ENCODE measurements around the gene SCAPER. TPM values are rescaled to one million over a fixed set of nuclear protein-coding genes. Genes with fewer than 3 reads are reported as not detected.

SCAPER gene
- total and polyA plus RNA-seq, 10 of the 15 experiments (the other 5 are each of a cell fraction or from before 2014, with no cell fraction given), result 1.0 to 7.7 (median 3.9) TPM

DNA sequence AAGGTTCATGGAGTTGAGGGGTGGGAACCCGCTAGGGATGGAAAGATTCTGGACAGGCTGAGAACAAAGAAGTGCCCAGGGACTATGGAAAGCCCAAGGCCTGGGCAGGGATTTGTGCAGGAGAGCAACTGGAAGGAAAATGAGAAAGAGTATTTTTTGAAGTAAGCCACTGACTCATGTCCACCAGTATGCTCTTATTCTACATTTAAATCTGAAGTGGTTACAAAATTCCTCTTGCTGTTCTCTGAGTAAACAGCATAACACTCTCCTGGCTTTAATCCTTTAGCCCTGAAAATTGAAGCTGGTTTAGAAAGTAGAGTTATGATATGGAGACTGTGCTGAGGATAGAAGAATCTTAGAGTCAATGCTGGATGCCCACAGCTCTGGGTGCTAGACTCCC lies 403.4 kb downstream of the SCAPER start:
- RAD21 ChIA-PET (ENCODE audit: unreplicated experiment), result interaction anchor here (0.7 kb wide), 1 partner anchor 390 kb away, joined by 3 read pairs; no protein-coding TSS in a partner anchor
- no peak for ATAC-seq
- POLR2A ChIA-PET, result interaction anchor here (0.6 kb wide), 2 partner anchors 182 to 212 kb away, joined by 3 to 6 read pairs; no protein-coding TSS in a partner anchor

More for the DNA sequence above, 403.4 kb downstream of the SCAPER start:
- FAIRE-seq, result no peak
- Histone ChIP-seq H2AFZ (ENCODE audit: control insufficient read depth, low read depth, low read length) (no peak overlapping the region), H3K27me3 (replicated peaks in 1 of 2; ENCODE audit: control insufficient read depth in 2 of 2, insufficient read depth in 2 of 2, low read length in 1 of 2) (no peaks in the 10 kb centered on the region), H3K79me2 (ENCODE audit: control insufficient read depth, insufficient read depth, low read length) (no peaks in the 10 kb centered on the region), H3K4me2 (ENCODE audit: control insufficient read depth, insufficient read depth) (no peak overlapping the region), H3K9me3 (replicated peaks; ENCODE audit: control insufficient read depth, insufficient read depth, low read length) (no peaks in the 10 kb centered on the region), H3K9ac (ENCODE audit: control insufficient read depth, insufficient read depth, low read length) (no peak overlapping the region), H4K20me1 (ENCODE audit: control insufficient read depth, insufficient read depth) (no peaks in the 10 kb centered on the region), H3K27ac (ENCODE audit: control insufficient read depth, insufficient read depth) (no peak overlapping the region), H3K4me1 (ENCODE audit: control insufficient read depth, insufficient read depth, low read length) (no peaks in the 10 kb centered on the region), H3K4me3 (no peak overlapping the region), H3K36me3 (ENCODE audit: control insufficient read depth in 2 of 2, insufficient read depth in 2 of 2, low read length in 1 of 2) (no peaks in the 10 kb centered on the region)
- intact Hi-C loops (cut with micrococcal nuclease; ENCODE audit: unreplicated experiment), result no loop called here
- no TSS peak for BruUV-seq (replicated peaks)
- TF ChIP-seq GATAD2B (conservative IDR thresholded peaks at IDR 0.05; ENCODE audit: low read depth) (no peak), NR2C2 (IDR thresholded peaks at IDR 0.05; ENCODE audit: borderline replicate concordance, control insufficient read depth, insufficient read length, low read depth) (no peak), NR2F1 (conservative IDR thresholded peaks at IDR 0.05) (no peak), ZNF24 (IDR thresholded peaks at IDR 0.05) (no peak), NFYA (IDR thresholded peaks at IDR 0.05; ENCODE audit: borderline replicate concordance, low read depth, low read length) (no peak), NFXL1 (IDR thresholded peaks at IDR 0.05; ENCODE audit: borderline replicate concordance) (no peak), MLLT1 (IDR thresholded peaks at IDR 0.05) (no peak), JUNB (IDR thresholded peaks at IDR 0.05) (no peak), FOS (IDR thresholded peaks at IDR 0.05; ENCODE audit: borderline replicate concordance, extremely low read depth, insufficient read length) (no peak), CBFB (IDR thresholded peaks at IDR 0.05; ENCODE audit: low read depth) (no peak), NR2C1 (IDR thresholded peaks at IDR 0.05) (no peak), YBX1 (IDR thresholded peaks at IDR 0.05) (no peak), SPI1 (IDR thresholded peaks at IDR 0.05; ENCODE audit: borderline replicate concordance, insufficient read depth, low read depth, low read length) (no peak), STAT1 (conservative IDR thresholded peaks at IDR 0.05) (no peak), POLR2AphosphoS5 (IDR thresholded peaks at IDR 0.05; ENCODE audit: low read length) (no peak), E2F4 (IDR thresholded peaks at IDR 0.05; ENCODE audit: low read depth, low read length) (no peak), SIX5 (IDR thresholded peaks at IDR 0.05; ENCODE audit: low read depth, low read length, severe bottlenecking) (no peak)
- TF ChIP-seq, protein P1, sequence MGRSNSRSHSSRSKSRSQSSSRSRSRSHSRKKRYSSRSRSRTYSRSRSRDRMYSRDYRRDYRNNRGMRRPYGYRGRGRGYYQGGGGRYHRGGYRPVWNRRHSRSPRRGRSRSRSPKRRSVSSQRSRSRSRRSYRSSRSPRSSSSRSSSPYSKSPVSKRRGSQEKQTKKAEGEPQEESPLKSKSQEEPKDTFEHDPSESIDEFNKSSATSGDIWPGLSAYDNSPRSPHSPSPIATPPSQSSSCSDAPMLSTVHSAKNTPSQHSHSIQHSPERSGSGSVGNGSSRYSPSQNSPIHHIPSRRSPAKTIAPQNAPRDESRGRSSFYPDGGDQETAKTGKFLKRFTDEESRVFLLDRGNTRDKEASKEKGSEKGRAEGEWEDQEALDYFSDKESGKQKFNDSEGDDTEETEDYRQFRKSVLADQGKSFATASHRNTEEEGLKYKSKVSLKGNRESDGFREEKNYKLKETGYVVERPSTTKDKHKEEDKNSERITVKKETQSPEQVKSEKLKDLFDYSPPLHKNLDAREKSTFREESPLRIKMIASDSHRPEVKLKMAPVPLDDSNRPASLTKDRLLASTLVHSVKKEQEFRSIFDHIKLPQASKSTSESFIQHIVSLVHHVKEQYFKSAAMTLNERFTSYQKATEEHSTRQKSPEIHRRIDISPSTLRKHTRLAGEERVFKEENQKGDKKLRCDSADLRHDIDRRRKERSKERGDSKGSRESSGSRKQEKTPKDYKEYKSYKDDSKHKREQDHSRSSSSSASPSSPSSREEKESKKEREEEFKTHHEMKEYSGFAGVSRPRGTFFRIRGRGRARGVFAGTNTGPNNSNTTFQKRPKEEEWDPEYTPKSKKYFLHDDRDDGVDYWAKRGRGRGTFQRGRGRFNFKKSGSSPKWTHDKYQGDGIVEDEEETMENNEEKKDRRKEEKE (IDR thresholded peaks at IDR 0.05), result no peak
- 100% methylated on average over 1 of the region's 1 CpG for WGBS (ENCODE audit: insufficient coverage, insufficient replicate concordance, low lambda C conversion rate, missing lambda C conversion rate)
- in situ Hi-C loops (cut with MboI), result no loop called here
- CTCF ChIA-PET, result no interaction called here
- SMC1A ChIA-PET (ENCODE audit: uncharacterized antibody, unreplicated experiment), result interaction anchor here (0.6 kb wide), 1 partner anchor 266 kb away, joined by 3 read pairs; no protein-coding TSS in a partner anchor
- no peak for DNase-seq (ENCODE audit: low read depth, low spot score)

Data from GM12878 (cell line).